Measurements from ENCODE around the gene WBP11. TPM values are rescaled to one million over a fixed set of nuclear protein-coding genes. Genes with fewer than 3 reads are reported as not detected.

The WBP11 gene
- total RNA-seq, 1 donor from 2014 or later: 51.7 TPM

- DNase-seq (ENCODE audit: low spot score): no peak
- intact Hi-C loops (cut with DNase I): no loop called here
Observed at GRCh38 chr12:14828892-14829291, 25.6 kb upstream of the WBP11 start.

GRCh38 chr12:14827043-14827442 is 23.8 kb upstream of the WBP11 start:
- intact Hi-C loops (cut with DNase I): no loop called here
- DNase-seq (ENCODE audit: low spot score): no peak

GRCh38 chr12:14826491-14826890 is 23.2 kb upstream of the WBP11 start:
- intact Hi-C loops (cut with DNase I): no loop called here
- no peak for DNase-seq (ENCODE audit: low spot score)

- intact Hi-C loops (cut with DNase I): no loop called here
- DNase-seq (ENCODE audit: low spot score): no peak
Observed at GRCh38 chr12:14825256-14825655, 22.0 kb upstream of the WBP11 start.

- DNase-seq (ENCODE audit: low spot score): no peak
- intact Hi-C loops (cut with DNase I): no loop called here
Observed at GRCh38 chr12:14824012-14824634, 20.8 kb upstream of the WBP11 start.

GRCh38 chr12:14814014-14814413 is 10.7 kb upstream of the WBP11 start, which contains the start of gene SMCO3:
SMCO3 (minus strand) TSS chr12:14814182; CDS start chr12:14806680, 7,502 bp downstream.
- intact Hi-C loops (cut with DNase I): no loop called here
- no peak for DNase-seq (ENCODE audit: low spot score)

- intact Hi-C loops (cut with DNase I): no loop called here
- DNase-seq (ENCODE audit: low spot score): no peak
Observed at GRCh38 chr12:14811486-14811885, 8.2 kb upstream of the WBP11 start.

GRCh38 chr12:14810953-14811483 is 7.7 kb upstream of the WBP11 start:
- intact Hi-C loops (cut with DNase I): no loop called here
- no peak for DNase-seq (ENCODE audit: low spot score)

- no peak for DNase-seq (ENCODE audit: low spot score)
- intact Hi-C loops (cut with DNase I): no loop called here
Observed at GRCh38 chr12:14810167-14810952, 7.1 kb upstream of the WBP11 start.

GRCh38 chr12:14803830-14804160 is 517 bp upstream of the WBP11 start:
- DNase-seq (ENCODE audit: low spot score): no peak
- intact Hi-C loops (cut with DNase I): loop anchor here (1.0 to 5.0 kb wide), 2 partner anchors 33 to 39 kb away; partner anchors contain the start of gene ART4

- intact Hi-C loops (cut with DNase I): loop anchor here (1.0 to 5.0 kb wide), 2 partner anchors 32 to 40 kb away; partner anchors contain the start of gene ART4
- no peak for DNase-seq (ENCODE audit: low spot score)
Observed at GRCh38 chr12:14802721-14803010, 612 bp downstream of the WBP11 start.

GRCh38 chr12:14802247-14802646 is 1.0 kb downstream of the WBP11 start:
- no peak for DNase-seq (ENCODE audit: low spot score)
- intact Hi-C loops (cut with DNase I): loop anchor here (5.0 kb wide), 1 partner anchor 40 kb away; the partner anchor contains the start of gene ART4

- no peak for DNase-seq (ENCODE audit: low spot score)
- intact Hi-C loops (cut with DNase I): no loop called here
Observed at GRCh38 chr12:14795028-14795448, 8.2 kb downstream of the WBP11 start.

GRCh38 chr12:14785568-14785967 is 17.7 kb downstream of the WBP11 start:
- intact Hi-C loops (cut with DNase I): no loop called here
- DNase-seq (ENCODE audit: low spot score): no peak

- no peak for DNase-seq (ENCODE audit: low spot score)
- intact Hi-C loops (cut with DNase I): no loop called here
Observed at GRCh38 chr12:14784471-14784870, 18.8 kb downstream of the WBP11 start.

GRCh38 chr12:14782756-14783155 is 20.5 kb downstream of the WBP11 start:
- intact Hi-C loops (cut with DNase I): no loop called here
- no peak for DNase-seq (ENCODE audit: low spot score)

- DNase-seq (ENCODE audit: low spot score): no peak
- intact Hi-C loops (cut with DNase I): no loop called here
Observed at GRCh38 chr12:14781563-14781962, 21.7 kb downstream of the WBP11 start.

GRCh38 chr12:14780859-14781258 is 22.4 kb downstream of the WBP11 start:
- DNase-seq (ENCODE audit: low spot score): no peak
- intact Hi-C loops (cut with DNase I): no loop called here

- DNase-seq (ENCODE audit: low spot score): no peak
- intact Hi-C loops (cut with DNase I): loop anchor here (10.0 kb wide), 3 partner anchors 115 to 1105 kb away; partner anchors contain the start of gene STRAP
Observed at GRCh38 chr12:14779834-14780233, 23.4 kb downstream of the WBP11 start.

- intact Hi-C loops (cut with DNase I): loop anchor here (10.0 kb wide), 3 partner anchors 118 to 1108 kb away; partner anchors contain the start of gene STRAP
- no peak for DNase-seq (ENCODE audit: low spot score)
Observed at GRCh38 chr12:14777271-14777670, 26.0 kb downstream of the WBP11 start.
